ENCODE measurements around the gene DERL3.

The DERL3 gene

DNA sequence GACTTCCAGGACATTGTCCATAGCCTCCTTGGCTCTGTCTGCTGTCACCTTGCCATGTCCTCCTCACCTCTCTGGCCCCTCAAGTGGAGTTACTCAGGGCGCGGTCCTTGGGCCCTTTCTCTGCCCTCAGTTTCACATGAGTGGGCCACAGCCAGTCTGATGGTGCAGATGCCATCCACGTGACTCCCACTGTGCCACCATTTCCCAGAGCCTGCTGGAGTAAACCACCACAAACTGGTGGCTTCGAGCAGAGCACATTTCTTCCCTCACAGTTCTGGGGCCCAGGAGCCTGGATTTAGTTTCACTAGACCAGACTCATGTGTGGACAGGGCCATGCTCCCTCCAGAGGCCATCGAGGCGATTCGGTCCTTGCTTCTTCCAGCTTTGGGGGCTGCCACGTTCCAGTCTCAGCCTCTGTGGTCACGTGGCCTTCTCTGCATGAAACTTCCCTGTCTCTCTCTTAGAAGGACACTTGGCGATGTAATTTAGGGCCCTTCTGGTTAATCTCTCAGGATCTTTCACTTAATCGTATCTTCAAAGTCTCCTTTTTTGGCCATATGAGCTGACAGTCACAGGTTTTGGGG, 37.5 kb downstream of the DERL3 start:
- no peak for DNase-seq

DNA sequence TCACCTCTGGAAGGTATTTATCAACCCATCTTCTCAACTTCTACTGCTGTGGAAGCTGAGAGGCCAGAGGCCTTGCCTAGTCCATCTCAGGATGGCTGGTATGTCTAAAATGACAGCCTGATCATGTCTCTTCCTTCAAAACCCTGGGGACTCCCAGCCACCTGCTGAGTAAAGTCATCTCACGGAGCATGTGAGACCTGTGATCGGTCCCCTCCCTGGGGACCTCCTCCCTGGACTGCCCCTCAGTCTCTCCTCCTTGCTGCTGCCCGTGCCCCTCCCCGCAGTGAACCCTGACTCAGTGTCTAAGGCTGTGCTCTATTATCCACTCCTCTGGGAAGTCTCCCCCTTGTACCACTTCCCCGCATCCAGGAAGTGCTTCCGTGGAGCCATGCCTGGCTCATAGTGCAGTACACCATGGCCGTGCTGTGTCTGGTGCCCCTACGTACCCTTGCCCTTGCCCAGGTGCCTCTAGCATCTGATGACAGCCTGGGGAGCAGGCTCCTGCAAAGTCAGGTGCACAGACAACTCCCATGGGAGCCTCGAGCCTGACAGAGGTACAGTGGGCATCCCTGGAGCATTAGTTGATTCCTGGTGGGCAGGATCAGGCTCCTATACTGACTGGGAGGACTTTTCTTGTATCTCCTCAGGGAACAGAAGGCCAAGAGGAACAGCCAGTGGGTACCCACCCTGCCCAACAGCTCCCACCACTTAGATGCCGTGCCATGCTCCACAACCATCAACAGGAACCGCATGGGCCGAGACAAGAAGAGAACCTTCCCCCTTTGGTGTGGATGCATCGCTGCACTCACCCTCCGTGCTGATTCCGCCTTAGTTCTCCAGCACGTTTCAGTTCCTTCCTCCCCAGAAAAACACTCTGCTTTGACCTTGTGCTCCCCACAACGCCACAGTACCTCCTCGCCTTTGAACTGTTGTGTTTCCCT, 38.2 kb downstream of the DERL3 start:
- no peak for DNase-seq

GRCh38 chr22:23796461-23796860, 42.3 kb downstream of the DERL3 start:
- DNase-seq = no peak

DNA sequence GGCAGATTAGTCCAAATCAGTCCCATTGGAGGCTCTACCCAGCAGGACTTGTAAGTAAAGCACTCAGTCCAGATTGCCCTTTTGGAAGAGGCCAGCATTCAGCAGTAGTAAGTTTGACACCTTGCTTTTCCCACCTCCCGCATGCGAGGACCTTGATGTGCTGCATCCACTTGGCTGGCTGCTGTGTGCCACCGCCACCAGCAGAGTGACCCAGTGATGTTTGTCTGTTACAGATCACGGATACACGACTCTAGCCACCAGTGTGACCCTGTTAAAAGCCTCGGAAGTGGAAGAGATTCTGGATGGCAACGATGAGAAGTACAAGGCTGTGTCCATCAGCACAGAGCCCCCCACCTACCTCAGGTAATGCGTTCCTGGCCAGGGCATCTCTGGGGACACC, 45.5 kb downstream of the DERL3 start:
- no peak for DNase-seq

GRCh38 chr22:23791738-23792645, 46.8 kb downstream of the DERL3 start:
- no peak for DNase-seq

DNA sequence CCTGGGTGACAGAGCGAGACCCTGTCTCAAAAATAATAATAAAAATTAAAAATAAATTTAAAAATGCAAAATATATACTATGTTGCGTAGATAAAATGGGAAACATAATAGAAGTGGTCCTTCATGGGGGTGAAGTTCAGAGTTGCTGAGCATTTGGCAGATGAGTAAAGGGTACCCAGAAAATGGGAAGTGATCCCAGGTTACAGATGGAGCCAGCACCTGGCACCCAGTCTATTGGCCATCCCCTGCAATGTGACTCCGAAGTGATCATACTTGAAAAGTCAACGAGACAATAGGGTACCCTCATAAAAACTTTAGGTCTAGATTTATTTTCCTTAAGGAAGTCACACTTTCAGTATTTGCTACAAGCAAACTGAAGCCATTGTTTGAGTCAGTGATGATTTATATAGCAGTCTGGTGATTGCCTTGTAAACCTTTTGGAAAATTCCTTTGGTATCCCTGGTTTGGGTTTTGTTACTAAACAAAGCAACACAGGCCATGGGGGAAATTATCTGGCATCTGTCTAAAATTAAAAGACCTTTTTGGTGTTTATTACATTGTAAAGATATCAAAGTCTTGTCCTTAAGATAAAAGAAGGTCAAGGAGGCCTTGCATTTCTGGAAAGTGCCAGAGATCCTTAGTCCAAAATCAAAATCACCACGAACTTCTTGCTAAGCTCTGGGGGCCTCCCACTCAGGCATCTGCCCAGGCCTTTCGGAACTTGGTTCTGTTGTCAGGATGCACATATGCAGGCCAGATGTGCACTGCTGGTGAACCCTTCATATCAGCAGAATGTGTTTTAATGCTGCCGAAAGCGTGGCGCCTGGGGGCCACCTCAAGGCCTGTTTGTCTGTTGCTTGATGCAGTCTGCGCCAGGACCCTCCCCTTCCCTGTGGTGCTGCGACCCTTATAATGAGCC, 47.7 kb downstream of the DERL3 start:
- no peak for DNase-seq

DNA sequence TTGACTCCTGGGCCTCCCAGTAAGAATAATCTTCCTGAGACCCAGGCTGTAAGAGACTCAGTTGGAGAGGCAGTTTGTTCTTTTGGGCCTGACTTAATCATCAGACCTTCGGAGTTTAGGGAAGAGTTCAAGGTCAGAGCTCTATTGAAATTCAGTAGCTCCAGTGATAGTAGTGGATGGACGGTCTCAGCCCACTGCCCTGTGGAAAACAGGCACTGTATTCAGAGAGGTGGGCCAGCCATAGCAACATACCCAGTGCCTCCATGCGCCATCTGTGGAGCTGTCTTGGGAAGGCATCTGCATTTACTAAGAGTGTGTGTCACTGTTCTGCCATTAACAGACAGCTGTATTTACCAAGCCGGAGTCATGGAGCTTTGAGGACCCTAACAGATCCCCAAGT, 49.2 kb downstream of the DERL3 start:
- no peak for DNase-seq

GRCh38 chr22:23789121-23789520, 49.7 kb downstream of the DERL3 start:
- DNase-seq = no peak

GRCh38 chr22:23787910-23788309, 50.9 kb downstream of the DERL3 start:
- DNase-seq = no peak

DNA sequence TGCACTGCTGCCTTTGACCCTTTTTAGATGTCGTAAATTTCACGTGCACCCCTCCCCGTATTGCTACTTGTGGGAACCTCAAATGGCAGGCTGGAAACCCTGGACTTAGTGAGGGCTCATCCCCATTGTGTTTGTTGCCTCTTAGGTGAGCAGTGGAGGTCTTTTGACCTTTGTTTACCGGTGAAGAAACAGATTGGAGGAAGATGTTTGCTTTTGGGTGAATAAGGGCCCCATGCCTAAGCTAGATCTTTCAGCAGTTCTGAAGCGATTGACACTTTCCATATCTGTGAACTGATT, 51.3 kb downstream of the DERL3 start:
- no peak for DNase-seq

- peak; percentile 58 to 73 for DNase-seq
Observed at GRCh38 chr22:23786752-23787599, 51.8 kb downstream of the DERL3 start, which contains the start of gene SMARCB1. TSS of gene SMARCB1 (plus strand) at chr22:23786966. CDS start at chr22:23787170, 204 bp downstream.

DNA sequence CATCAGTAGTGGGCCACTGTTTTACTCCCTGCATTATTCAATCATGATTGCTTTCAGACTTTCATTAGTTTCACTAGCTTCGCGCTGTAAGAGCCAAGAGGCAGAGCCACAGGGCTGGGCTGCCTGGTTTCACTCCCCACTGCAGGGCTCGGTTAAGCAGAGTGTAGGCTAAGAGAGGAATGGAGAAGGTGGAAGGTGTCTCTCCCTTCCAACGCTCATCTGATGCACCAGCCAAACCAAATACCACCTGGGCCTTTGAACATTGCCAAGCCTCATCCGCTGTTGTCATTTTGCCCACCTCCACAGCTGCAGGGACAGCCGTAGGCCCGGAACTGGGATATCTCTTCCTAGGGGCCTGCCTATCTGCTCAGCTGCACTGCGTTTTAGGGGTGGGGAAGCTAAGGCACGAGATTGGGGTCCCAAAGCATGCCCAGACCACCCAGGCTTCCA, 52.5 kb downstream of the DERL3 start:
- no peak for DNase-seq

Measured in SW 1271 (cell line).